ENCODE measurements around the gene ITGAX. TPM values are rescaled to one million over a fixed set of nuclear protein-coding genes. Genes with fewer than 3 reads are reported as not detected.
A peak's percentile ranks its signal among the peaks of the same experiment; 100 is the strongest.

ITGAX gene
- total RNA-seq, 1 donor from 2014 or later, result not detected

DNA sequence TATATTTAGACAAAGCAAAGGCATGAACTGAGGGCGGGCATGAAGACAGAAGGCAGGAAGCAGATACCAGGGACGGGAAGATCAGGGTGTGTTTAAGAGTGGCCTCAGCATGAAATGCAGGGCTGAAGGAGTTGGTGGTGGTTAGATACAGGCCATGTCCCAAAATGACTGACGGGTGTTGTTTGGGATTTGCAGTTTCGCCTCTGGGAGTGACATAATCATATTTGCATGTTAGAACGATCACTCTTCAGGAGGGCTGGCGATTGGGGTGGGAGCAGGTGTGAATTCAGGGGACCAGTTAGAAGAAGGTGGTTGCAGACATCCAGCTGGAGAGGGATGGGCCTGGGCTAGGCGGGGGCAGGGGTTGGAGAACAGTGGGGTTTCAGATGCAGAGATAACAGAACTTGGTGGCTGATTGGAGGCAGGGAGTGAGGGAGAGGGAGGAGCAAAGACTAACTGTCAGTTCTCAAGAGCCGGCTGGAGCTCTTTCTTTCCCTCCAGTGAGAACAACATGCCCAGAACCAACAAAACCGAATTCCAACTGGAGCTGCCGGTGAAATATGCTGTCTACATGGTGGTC is 27.2 kb upstream of the ITGAX start:
- Mint-ChIP-seq H3K36me3 (no peaks in the 10 kb centered on the region), H3K9me3 (peaks cover 3% of the 10 kb centered on the region), H3K4me3 (no peak overlapping the region), H3K27ac (no peak overlapping the region), H3K4me1 (no peaks in the 10 kb centered on the region), H3K27me3 (ENCODE audit: low read depth) (peaks cover 57% of the 10 kb centered on the region)
- no peak for DNase-seq (ENCODE audit: low spot score in 2 of 2, unreplicated experiment in 2 of 2)
- TF ChIP-seq, protein P1, sequence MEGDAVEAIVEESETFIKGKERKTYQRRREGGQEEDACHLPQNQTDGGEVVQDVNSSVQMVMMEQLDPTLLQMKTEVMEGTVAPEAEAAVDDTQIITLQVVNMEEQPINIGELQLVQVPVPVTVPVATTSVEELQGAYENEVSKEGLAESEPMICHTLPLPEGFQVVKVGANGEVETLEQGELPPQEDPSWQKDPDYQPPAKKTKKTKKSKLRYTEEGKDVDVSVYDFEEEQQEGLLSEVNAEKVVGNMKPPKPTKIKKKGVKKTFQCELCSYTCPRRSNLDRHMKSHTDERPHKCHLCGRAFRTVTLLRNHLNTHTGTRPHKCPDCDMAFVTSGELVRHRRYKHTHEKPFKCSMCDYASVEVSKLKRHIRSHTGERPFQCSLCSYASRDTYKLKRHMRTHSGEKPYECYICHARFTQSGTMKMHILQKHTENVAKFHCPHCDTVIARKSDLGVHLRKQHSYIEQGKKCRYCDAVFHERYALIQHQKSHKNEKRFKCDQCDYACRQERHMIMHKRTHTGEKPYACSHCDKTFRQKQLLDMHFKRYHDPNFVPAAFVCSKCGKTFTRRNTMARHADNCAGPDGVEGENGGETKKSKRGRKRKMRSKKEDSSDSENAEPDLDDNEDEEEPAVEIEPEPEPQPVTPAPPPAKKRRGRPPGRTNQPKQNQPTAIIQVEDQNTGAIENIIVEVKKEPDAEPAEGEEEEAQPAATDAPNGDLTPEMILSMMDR (IDR thresholded peaks at IDR 0.05; ENCODE audit: unreplicated experiment), result no peak

DNA sequence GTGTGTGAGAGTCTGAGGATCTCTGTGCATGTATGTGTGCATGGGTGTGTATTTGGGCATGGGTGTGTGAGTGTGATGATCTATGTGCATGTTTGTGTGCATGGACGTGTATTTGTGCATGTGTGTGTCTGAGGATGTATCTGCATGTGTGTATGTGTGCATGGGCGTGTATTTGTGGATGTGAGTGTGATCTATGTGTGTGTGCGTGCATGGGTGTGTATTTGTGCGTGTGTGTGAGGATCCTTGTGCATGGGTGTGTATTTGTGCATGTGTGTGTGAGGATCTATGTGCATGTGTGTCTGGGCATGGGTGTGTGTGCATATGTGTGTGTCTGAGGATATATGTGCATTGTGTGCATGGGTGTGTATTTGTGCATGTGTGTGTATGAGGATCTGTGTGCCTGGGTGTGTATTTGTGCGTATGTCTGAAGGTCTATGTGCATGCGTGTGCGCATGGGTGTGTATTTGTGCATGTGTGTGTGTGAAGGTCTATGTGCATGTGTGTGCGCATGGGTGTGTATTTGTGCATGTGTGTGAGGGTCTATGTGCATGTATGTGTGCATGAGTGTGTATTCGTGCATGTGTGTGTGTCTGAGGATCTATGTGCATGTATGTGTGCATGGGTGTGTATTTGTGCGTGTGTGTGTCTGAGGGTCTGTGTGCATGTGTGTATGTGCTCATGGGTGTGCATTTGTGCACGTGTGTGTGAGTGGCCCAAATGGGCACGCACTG is 26.5 kb upstream of the ITGAX start:
- H3K36me3 Mint-ChIP-seq, result no peaks in the 10 kb centered on the region
- no peak overlapping the region for H3K4me3 Mint-ChIP-seq
- no peak overlapping the region for H3K27ac Mint-ChIP-seq
- no peak for DNase-seq (ENCODE audit: low spot score in 2 of 2, unreplicated experiment in 2 of 2)
- H3K4me1 Mint-ChIP-seq, result no peaks in the 10 kb centered on the region
- H3K27me3 Mint-ChIP-seq (ENCODE audit: low read depth), result peaks cover 63% of the 10 kb centered on the region
- no peaks in the 10 kb centered on the region for H3K9me3 Mint-ChIP-seq
- TF ChIP-seq, protein P1 (IDR thresholded peaks at IDR 0.05; ENCODE audit: unreplicated experiment), result no peak

DNA sequence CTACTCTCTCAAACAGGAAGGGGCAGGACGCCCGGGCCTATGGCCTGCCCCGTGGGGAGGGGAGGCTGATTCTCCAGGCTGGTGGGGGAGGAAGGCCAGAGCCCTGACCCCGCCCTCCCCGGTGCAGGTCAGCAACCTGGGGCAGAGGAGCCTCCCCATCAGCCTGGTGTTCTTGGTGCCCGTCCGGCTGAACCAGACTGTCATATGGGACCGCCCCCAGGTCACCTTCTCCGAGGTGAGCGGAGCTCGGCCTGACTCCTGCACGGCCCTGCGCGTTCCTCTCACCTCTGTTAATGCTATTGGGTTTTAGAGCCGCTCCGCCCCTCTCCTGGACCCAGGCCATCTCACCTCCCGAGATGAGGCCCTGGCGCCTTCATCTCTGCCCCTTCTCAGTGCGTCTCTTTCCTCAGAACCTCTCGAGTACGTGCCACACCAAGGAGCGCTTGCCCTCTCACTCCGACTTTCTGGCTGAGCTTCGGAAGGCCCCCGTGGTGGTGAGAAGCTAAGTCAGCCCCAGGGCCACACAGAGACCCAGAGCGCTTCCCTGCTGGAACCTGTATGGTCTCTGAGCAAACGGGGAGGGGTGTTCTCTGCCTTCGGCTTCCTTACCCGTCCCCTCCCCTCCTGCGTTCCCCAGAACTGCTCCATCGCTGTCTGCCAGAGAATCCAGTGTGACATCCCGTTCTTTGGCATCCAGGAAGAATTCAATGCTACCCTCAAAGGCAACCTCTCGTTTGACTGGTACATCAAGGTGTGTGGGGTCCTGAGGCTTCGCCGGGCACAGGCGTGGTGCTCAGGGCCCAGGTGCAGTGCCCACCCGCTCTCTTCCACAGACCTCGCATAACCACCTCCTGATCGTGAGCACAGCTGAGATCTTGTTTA is 25.1 kb upstream of the ITGAX start:
- Mint-ChIP-seq H3K4me1 (no peaks in the 10 kb centered on the region), H3K27ac (no peak overlapping the region), H3K9me3 (no peaks in the 10 kb centered on the region), H3K4me3 (no peak overlapping the region), H3K27me3 (ENCODE audit: low read depth) (peaks cover 70% of the 10 kb centered on the region), H3K36me3 (no peaks in the 10 kb centered on the region)
- DNase-seq (ENCODE audit: low spot score in 2 of 2, unreplicated experiment in 2 of 2), result no peak
- TF ChIP-seq, protein P1 (IDR thresholded peaks at IDR 0.05; ENCODE audit: unreplicated experiment), result no peak

DNA sequence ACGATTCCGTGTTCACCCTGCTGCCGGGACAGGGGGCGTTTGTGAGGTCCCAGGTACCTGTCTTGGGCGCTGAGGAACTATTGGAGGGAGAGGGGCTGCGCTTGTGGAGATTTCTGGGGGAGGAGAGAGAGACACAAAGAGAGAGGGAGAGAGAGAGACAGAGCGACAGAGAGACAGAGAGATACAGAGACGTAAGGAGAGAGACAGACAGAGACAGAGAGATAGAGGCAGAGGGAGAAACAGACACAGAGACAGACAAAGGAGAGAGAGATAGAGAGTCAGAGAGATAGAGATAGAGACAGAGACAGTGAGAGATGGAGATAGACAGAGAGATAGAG is 24.5 kb upstream of the ITGAX start:
- H3K27me3 Mint-ChIP-seq (ENCODE audit: low read depth), result peaks cover 76% of the 10 kb centered on the region
- H3K4me3 Mint-ChIP-seq, result peak overlapping the region; percentile 14

DNA sequence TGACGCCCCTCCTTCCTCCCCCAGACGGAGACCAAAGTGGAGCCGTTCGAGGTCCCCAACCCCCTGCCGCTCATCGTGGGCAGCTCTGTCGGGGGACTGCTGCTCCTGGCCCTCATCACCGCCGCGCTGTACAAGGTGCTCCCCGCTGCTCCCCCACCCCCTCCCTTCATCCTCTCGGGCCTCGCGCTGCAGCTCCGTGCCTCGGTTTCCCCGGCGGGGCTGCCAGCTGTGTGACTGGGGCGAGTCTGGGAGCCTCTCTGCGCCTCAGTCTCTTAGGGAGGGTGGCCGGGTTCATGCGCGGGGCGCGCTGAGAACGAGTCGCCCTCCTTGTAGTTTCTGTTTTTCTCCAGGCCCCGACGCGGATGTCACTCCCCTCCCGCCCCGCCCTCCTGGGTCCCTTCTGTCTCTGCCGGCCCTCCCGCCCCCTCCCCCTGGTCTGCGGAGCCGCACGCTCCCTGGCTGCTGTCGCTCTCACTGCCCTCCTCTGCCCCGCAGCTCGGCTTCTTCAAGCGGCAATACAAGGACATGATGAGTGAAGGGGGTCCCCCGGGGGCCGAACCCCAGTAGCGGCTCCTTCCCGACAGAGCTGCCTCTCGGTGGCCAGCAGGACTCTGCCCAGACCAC is 23.7 kb upstream of the ITGAX start:
- DNase-seq (ENCODE audit: low spot score in 2 of 2, unreplicated experiment in 2 of 2), result no peak
- H3K27ac Mint-ChIP-seq, result no peak overlapping the region
- H3K4me1 Mint-ChIP-seq, result no peaks in the 10 kb centered on the region
- H3K9me3 Mint-ChIP-seq, result no peaks in the 10 kb centered on the region
- TF ChIP-seq, protein P1 (IDR thresholded peaks at IDR 0.05; ENCODE audit: unreplicated experiment), result no peak
- peaks cover 79% of the 10 kb centered on the region for H3K27me3 Mint-ChIP-seq (ENCODE audit: low read depth)
- H3K36me3 Mint-ChIP-seq, result no peaks in the 10 kb centered on the region
- peak overlapping the region; percentile 34 for H3K4me3 Mint-ChIP-seq

More for the DNA sequence above, 24.5 kb upstream of the ITGAX start:
- no peaks in the 10 kb centered on the region for H3K4me1 Mint-ChIP-seq
- no peak overlapping the region for H3K27ac Mint-ChIP-seq
- TF ChIP-seq, protein P1 (IDR thresholded peaks at IDR 0.05; ENCODE audit: unreplicated experiment), result no peak
- H3K9me3 Mint-ChIP-seq, result no peaks in the 10 kb centered on the region
- no peaks in the 10 kb centered on the region for H3K36me3 Mint-ChIP-seq
- DNase-seq (ENCODE audit: low spot score in 2 of 2, unreplicated experiment in 2 of 2), result no peak
